HUES48 (cell line): ENCODE measurements around the gene EYS.

Experiments
- H3K27ac ChIP-seq: one replicate; pipeline ENCODE4 v1.7.0; 2013; ENCODE audit warnings: low read depth, low read length, inconsistent platforms
- H3K27me3 ChIP-seq: 2 replicates; pipeline ENCODE4 v1.6.1; 2013; ENCODE audit warnings: mild to moderate bottlenecking, low read length; ENCODE audit not compliant: control insufficient read depth, insufficient read depth
- H3K36me3 ChIP-seq: 2 replicates; pipeline ENCODE4 v1.6.1; 2013; ENCODE audit warnings: low read length; ENCODE audit not compliant: control insufficient read depth, insufficient read depth
- H3K4me1 ChIP-seq: 2 replicates; pipeline ENCODE4 v1.6.1; 2013; ENCODE audit warnings: mild to moderate bottlenecking, low read length; ENCODE audit not compliant: control insufficient read depth, insufficient read depth
- H3K4me3 ChIP-seq: 2 replicates; pipeline ENCODE4 v1.5.1; 2013; ENCODE audit warnings: mild to moderate bottlenecking, low read depth, low read length
- H3K9ac ChIP-seq: 2 replicates; pipeline ENCODE4 v1.6.1; 2013; ENCODE audit warnings: mild to moderate bottlenecking, low read depth, low read length, moderate library complexity
- H3K9me3 ChIP-seq: 2 replicates; pipeline ENCODE4 v1.6.1; 2013; ENCODE audit warnings: low read length; ENCODE audit not compliant: control insufficient read depth, insufficient read depth

Gene EYS

DNA sequence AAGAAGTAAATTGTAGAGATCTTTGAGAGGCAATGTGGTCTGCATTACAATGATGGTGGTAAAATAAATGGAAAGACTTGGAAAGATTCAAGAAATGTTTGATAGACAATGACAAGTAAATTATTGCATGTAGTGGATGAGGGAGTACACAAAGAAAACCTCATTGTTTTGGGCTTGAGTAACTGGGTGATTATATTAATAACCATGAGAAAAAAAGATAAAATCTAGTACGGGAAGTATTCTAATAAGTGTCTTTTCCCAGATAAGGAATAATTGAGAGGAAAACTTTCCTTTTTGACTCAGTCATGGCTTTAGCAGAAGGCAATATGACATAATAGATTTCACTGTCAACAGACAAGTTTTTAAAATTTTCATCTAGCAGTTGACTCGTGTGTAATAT is 993.0 kb downstream of the EYS start:
- Histone ChIP-seq H3K27ac (no peak overlapping the region), H3K9me3 (no peaks in the 10 kb centered on the region), H3K36me3 (no peaks in the 10 kb centered on the region), H3K4me1 (no peaks in the 10 kb centered on the region), H3K9ac (no peak overlapping the region), H3K27me3 (no peaks in the 10 kb centered on the region), H3K4me3 (no peak overlapping the region)

GRCh38 chr6:64713175-64713574 is 993.9 kb downstream of the EYS start:
- no peak overlapping the region for H3K27ac ChIP-seq
- no peak overlapping the region for H3K9ac ChIP-seq
- H3K4me1 ChIP-seq, result no peaks in the 10 kb centered on the region
- no peaks in the 10 kb centered on the region for H3K27me3 ChIP-seq
- no peaks in the 10 kb centered on the region for H3K36me3 ChIP-seq
- H3K4me3 ChIP-seq, result no peak overlapping the region
- no peaks in the 10 kb centered on the region for H3K9me3 ChIP-seq

GRCh38 chr6:64712606-64713005 is 994.4 kb downstream of the EYS start:
- no peaks in the 10 kb centered on the region for H3K4me1 ChIP-seq
- H3K9me3 ChIP-seq, result no peaks in the 10 kb centered on the region
- H3K4me3 ChIP-seq, result no peak overlapping the region
- no peaks in the 10 kb centered on the region for H3K27me3 ChIP-seq
- H3K9ac ChIP-seq, result no peak overlapping the region
- H3K27ac ChIP-seq, result no peak overlapping the region
- no peaks in the 10 kb centered on the region for H3K36me3 ChIP-seq

- Histone ChIP-seq H3K36me3 (no peaks in the 10 kb centered on the region), H3K27ac (no peak overlapping the region), H3K27me3 (no peaks in the 10 kb centered on the region), H3K4me1 (no peaks in the 10 kb centered on the region), H3K9me3 (no peaks in the 10 kb centered on the region), H3K4me3 (no peak overlapping the region), H3K9ac (no peak overlapping the region)
Measured at GRCh38 chr6:64703922-64704321, 1003.1 kb downstream of the EYS start.

DNA sequence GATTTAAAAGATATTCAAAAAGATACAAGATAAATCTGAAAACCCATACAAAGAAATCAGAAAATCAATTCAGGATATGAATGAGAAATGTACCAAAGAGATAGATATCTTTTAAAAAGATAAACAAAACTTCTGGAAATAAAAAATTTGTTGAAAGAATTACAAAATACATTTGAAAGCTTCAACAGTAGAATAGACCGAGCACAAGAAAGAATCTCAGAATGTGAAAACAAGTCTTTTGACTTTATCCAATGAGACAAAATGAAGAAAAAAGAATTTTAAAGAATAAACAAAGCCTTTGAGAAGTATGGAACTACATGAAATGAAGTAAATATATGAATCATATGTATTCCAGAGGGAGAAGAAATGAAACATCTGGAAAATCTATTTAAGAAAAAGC is 1011.0 kb downstream of the EYS start:
- no peak overlapping the region for H3K4me3 ChIP-seq
- H3K4me1 ChIP-seq, result no peaks in the 10 kb centered on the region
- no peaks in the 10 kb centered on the region for H3K9me3 ChIP-seq
- H3K27ac ChIP-seq, result no peak overlapping the region
- no peaks in the 10 kb centered on the region for H3K27me3 ChIP-seq
- H3K36me3 ChIP-seq, result no peaks in the 10 kb centered on the region
- H3K9ac ChIP-seq, result no peak overlapping the region

- no peaks in the 10 kb centered on the region for H3K36me3 ChIP-seq
- no peak overlapping the region for H3K27ac ChIP-seq
- H3K27me3 ChIP-seq, result no peaks in the 10 kb centered on the region
- H3K4me3 ChIP-seq, result no peak overlapping the region
- no peaks in the 10 kb centered on the region for H3K4me1 ChIP-seq
- H3K9me3 ChIP-seq, result no peaks in the 10 kb centered on the region
- no peak overlapping the region for H3K9ac ChIP-seq
Measured at GRCh38 chr6:64694356-64694755, 1012.7 kb downstream of the EYS start.

DNA sequence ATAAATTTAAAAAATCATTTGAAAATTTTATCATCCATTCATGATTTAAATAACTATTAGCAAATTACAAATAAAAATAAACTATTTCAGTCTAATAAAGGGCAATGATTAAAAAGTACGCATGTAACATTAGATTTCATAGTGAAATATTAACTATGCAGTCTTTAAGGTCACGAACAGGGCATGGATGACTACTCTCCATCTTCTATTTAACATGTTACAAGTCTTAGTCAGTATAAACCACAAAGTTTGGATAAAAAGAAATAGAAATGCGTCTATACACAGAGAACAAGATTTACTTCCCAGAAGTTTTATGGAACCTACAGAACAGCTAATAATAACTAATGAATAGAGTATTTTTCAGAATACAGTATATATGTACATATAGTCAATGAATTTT is 1016.0 kb downstream of the EYS start:
- H3K36me3 ChIP-seq, result no peaks in the 10 kb centered on the region

GRCh38 chr6:64685401-64685800 is 1021.6 kb downstream of the EYS start:
- Histone ChIP-seq H3K4me3 (no peak overlapping the region), H3K4me1 (no peaks in the 10 kb centered on the region), H3K27ac (no peak overlapping the region), H3K9ac (no peak overlapping the region), H3K27me3 (no peaks in the 10 kb centered on the region), H3K9me3 (no peaks in the 10 kb centered on the region), H3K36me3 (no peaks in the 10 kb centered on the region)

More for the DNA sequence above, 1016.0 kb downstream of the EYS start:
- no peaks in the 10 kb centered on the region for H3K27me3 ChIP-seq
- no peak overlapping the region for H3K9ac ChIP-seq
- H3K27ac ChIP-seq, result no peak overlapping the region
- no peaks in the 10 kb centered on the region for H3K4me1 ChIP-seq
- H3K9me3 ChIP-seq, result no peaks in the 10 kb centered on the region
- H3K4me3 ChIP-seq, result no peak overlapping the region

- Histone ChIP-seq H3K36me3 (no peaks in the 10 kb centered on the region), H3K9ac (no peak overlapping the region)
Measured at GRCh38 chr6:64683682-64684081, 1023.3 kb downstream of the EYS start.

GRCh38 chr6:64681416-64682160 is 1025.4 kb downstream of the EYS start:
- no peaks in the 10 kb centered on the region for H3K27me3 ChIP-seq
- H3K27ac ChIP-seq, result no peak overlapping the region
- no peaks in the 10 kb centered on the region for H3K4me1 ChIP-seq
- no peak overlapping the region for H3K4me3 ChIP-seq
- no peaks in the 10 kb centered on the region for H3K9me3 ChIP-seq
- no peaks in the 10 kb centered on the region for H3K36me3 ChIP-seq
- H3K9ac ChIP-seq, result no peak overlapping the region

More at GRCh38 chr6:64683682-64684081, 1023.3 kb downstream of the EYS start:
- no peak overlapping the region for H3K27ac ChIP-seq
- H3K9me3 ChIP-seq, result no peaks in the 10 kb centered on the region
- H3K4me1 ChIP-seq, result no peaks in the 10 kb centered on the region
- no peak overlapping the region for H3K4me3 ChIP-seq
- H3K27me3 ChIP-seq, result no peaks in the 10 kb centered on the region

DNA sequence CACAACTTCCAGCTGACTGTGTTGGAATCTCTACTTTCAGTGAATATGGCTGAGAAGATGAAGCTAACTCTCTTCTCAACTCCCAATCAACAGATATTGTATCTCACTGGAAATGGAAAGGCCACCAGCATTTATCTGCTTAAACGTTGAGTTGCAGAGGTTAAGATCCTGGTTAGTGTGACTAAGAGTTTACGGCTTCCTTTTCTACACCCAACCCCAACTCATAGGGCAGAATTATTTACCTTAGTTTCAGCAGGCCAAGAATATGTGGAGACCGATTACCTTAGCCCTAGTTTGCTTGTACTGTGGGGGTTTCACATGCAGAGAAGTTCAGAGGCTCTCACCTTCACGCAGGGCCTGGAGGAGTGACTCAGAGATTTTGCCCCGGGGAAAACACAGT is 1026.6 kb downstream of the EYS start:
- Histone ChIP-seq H3K36me3 (no peaks in the 10 kb centered on the region), H3K9ac (no peak overlapping the region), H3K27ac (no peak overlapping the region), H3K4me1 (no peaks in the 10 kb centered on the region), H3K27me3 (no peaks in the 10 kb centered on the region), H3K4me3 (no peak overlapping the region), H3K9me3 (no peaks in the 10 kb centered on the region)
